WTC11 (cell line): Measurements from ENCODE around the gene DCTPP1. TPM values are rescaled to one million over a fixed set of nuclear protein-coding genes. Genes with fewer than 3 reads are reported as not detected.

Experiments
- CBFB ChIP-seq: sonication (generic); formaldehyde crosslinking; IDR thresholded peaks from 2 replicates; pipeline ENCODE4 v1.8.1; 2022; ENCODE audit warnings: mild to moderate bottlenecking, low read depth, missing genetic modification reagents
- CREB1 ChIP-seq: sonication (generic); formaldehyde crosslinking; IDR thresholded peaks from 2 replicates; pipeline ENCODE4 v1.8.0; 2023; ENCODE audit warnings: mild to moderate bottlenecking, missing genetic modification reagents
- ESRRA ChIP-seq: sonication (generic); formaldehyde crosslinking; IDR thresholded peaks from 2 replicates; pipeline ENCODE4 v1.8.1; 2022; ENCODE audit warnings: mild to moderate bottlenecking, missing genetic modification reagents, borderline replicate concordance
- GABPB1 ChIP-seq: sonication (generic); formaldehyde crosslinking; IDR thresholded peaks from 2 replicates; pipeline ENCODE4 v1.8.1; 2023; ENCODE audit warnings: mild to moderate bottlenecking, missing genetic modification reagents
- IRF1 ChIP-seq: sonication (generic); formaldehyde crosslinking; IDR thresholded peaks from 2 replicates; pipeline ENCODE4 v1.8.0; 2023; ENCODE audit warnings: missing genetic modification reagents
- IRF2 ChIP-seq: sonication (generic); formaldehyde crosslinking; IDR thresholded peaks from 2 replicates; pipeline ENCODE4 v1.8.0; 2022; ENCODE audit warnings: low read depth, missing genetic modification reagents, borderline replicate concordance
- JAZF1 ChIP-seq: fragments of 250-450 bp; sonication (Bioruptor Pico); IDR thresholded peaks from 2 replicates; pipeline ENCODE4 v1.9.0; 2021; ENCODE audit warnings: moderate library complexity, mild to moderate bottlenecking, inconsistent platforms
- KAT7 ChIP-seq: sonication (generic); formaldehyde crosslinking; IDR thresholded peaks from 2 replicates; pipeline ENCODE4 v1.8.1; 2023; ENCODE audit warnings: missing genetic modification reagents, mild to moderate bottlenecking, borderline replicate concordance
- PRDM15 ChIP-seq: sonication (generic); formaldehyde crosslinking; IDR thresholded peaks from 2 replicates; pipeline ENCODE4 v1.8.0; 2022; ENCODE audit warnings: missing genetic modification reagents
- PREB ChIP-seq: sonication (generic); formaldehyde crosslinking; IDR thresholded peaks from 2 replicates; pipeline ENCODE4 v1.8.1; 2022; ENCODE audit warnings: mild to moderate bottlenecking, missing genetic modification reagents, moderate library complexity, borderline replicate concordance
- USF1 ChIP-seq: sonication (generic); formaldehyde crosslinking; IDR thresholded peaks from 2 replicates; pipeline ENCODE4 v1.8.0; 2022; ENCODE audit warnings: mild to moderate bottlenecking, missing genetic modification reagents
- ZMAT4 ChIP-seq: fragments of 250-450 bp; sonication (Bioruptor Pico); IDR thresholded peaks from 2 replicates; pipeline ENCODE4 v1.9.0; 2021; ENCODE audit warnings: mild to moderate bottlenecking
- ZNF219 ChIP-seq: sonication (generic); formaldehyde crosslinking; IDR thresholded peaks from 2 replicates; pipeline ENCODE4 v1.8.0; 2023; ENCODE audit warnings: missing genetic modification reagents, mild to moderate bottlenecking, borderline replicate concordance
- ZNF423 ChIP-seq: fragments of 250-450 bp; sonication (Bioruptor Pico); IDR thresholded peaks from 2 replicates; pipeline ENCODE4 v2.1.2; 2022; ENCODE audit warnings: mild to moderate bottlenecking, moderate library complexity
- total RNA-seq: library from RNA; stranded (reverse); gene quantifications from 3 replicates; pipeline ENCODE4 v1.2.3, GENCODE V29; 2021
- TF ChIP-seq, protein P1 (sequence below): sonication (generic); formaldehyde crosslinking; IDR thresholded peaks from 2 replicates; pipeline ENCODE4 v1.8.0; 2022; ENCODE audit warnings: mild to moderate bottlenecking, missing genetic modification reagents
- TF ChIP-seq, protein P2 (sequence below): sonication (generic); formaldehyde crosslinking; IDR thresholded peaks from 2 replicates; pipeline ENCODE4 v1.8.1; 2022; ENCODE audit warnings: low read depth, mild to moderate bottlenecking, moderate library complexity, missing genetic modification reagents, borderline replicate concordance
- TF ChIP-seq, protein P3 (sequence below): sonication (generic); formaldehyde crosslinking; IDR thresholded peaks from 2 replicates; pipeline ENCODE4 v1.8.0; 2023; ENCODE audit warnings: mild to moderate bottlenecking, missing genetic modification reagents
- TF ChIP-seq, protein P4 (sequence below): sonication (generic); formaldehyde crosslinking; IDR thresholded peaks from 2 replicates; pipeline ENCODE4 v1.8.1; 2023; ENCODE audit warnings: mild to moderate bottlenecking, missing genetic modification reagents, moderate library complexity
- TF ChIP-seq, protein P5 (sequence below): fragments of 250-450 bp; sonication (Bioruptor Pico); IDR thresholded peaks from 2 replicates; pipeline ENCODE4 v1.9.0; 2021; ENCODE audit warnings: moderate library complexity, mild to moderate bottlenecking, inconsistent platforms, borderline replicate concordance

Gene DCTPP1
- total RNA-seq, 1 experiment from 2014 or later: 70.5 TPM

DNA sequence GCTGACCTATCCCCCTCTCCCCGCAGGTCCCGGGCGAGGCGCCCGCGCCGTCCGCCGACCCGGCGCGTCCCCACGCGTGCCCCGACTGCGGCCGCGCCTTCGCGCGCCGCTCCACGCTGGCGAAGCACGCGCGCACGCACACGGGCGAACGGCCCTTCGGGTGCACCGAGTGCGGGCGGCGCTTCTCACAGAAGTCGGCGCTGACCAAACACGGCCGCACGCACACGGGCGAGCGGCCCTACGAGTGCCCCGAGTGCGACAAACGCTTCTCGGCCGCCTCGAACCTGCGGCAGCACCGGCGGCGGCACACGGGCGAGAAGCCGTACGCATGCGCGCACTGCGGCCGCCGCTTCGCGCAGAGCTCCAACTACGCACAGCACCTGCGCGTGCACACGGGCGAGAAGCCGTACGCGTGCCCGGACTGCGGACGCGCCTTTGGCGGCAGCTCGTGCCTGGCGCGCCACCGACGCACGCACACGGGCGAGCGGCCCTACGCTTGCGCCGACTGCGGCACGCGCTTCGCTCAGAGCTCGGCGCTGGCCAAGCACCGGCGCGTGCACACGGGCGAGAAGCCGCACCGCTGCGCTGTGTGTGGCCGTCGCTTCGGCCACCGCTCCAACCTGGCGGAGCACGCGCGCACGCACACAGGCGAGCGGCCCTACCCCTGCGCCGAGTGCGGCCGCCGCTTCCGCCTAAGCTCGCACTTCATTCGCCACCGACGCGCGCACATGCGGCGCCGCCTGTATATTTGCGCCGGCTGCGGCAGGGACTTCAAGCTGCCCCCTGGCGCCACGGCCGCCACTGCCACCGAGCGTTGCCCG lies 12.1 kb downstream of the DCTPP1 start (continued):
- TF ChIP-seq, protein P1, sequence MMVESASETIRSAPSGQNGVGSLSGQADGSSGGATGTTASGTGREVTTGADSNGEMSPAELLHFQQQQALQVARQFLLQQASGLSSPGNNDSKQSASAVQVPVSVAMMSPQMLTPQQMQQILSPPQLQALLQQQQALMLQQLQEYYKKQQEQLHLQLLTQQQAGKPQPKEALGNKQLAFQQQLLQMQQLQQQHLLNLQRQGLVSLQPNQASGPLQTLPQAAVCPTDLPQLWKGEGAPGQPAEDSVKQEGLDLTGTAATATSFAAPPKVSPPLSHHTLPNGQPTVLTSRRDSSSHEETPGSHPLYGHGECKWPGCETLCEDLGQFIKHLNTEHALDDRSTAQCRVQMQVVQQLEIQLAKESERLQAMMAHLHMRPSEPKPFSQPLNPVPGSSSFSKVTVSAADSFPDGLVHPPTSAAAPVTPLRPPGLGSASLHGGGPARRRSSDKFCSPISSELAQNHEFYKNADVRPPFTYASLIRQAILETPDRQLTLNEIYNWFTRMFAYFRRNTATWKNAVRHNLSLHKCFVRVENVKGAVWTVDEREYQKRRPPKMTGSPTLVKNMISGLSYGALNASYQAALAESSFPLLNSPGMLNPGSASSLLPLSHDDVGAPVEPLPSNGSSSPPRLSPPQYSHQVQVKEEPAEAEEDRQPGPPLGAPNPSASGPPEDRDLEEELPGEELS (CRISPR knock-in tag): peak; percentile 99
- TF ChIP-seq KAT7 (CRISPR knock-in tag) (peak; percentile 7; the same call in 1 of the 2 replicates), USF1 (CRISPR knock-in tag) (peak; percentile 74), ZNF219 (peak; percentile 89; the same call in 1 of the 2 replicates), ZNF423 (CRISPR knock-in tag) (no peak), CREB1 (no peak), PRDM15 (CRISPR knock-in tag) (peak; percentile 67), CBFB (CRISPR knock-in tag) (peak; percentile 99), ZMAT4 (CRISPR knock-in tag) (no peak), JAZF1 (CRISPR knock-in tag) (no peak), IRF1 (CRISPR knock-in tag) (peak; percentile 61), ESRRA (CRISPR knock-in tag) (peak; percentile 86; the same call in 1 of the 2 replicates), IRF2 (CRISPR knock-in tag) (0 out of 2 replicates have a peak, but pooled peaks have one; percentile 39), GABPB1 (CRISPR knock-in tag) (no peak), PREB (no peak)
- TF ChIP-seq, protein P2, sequence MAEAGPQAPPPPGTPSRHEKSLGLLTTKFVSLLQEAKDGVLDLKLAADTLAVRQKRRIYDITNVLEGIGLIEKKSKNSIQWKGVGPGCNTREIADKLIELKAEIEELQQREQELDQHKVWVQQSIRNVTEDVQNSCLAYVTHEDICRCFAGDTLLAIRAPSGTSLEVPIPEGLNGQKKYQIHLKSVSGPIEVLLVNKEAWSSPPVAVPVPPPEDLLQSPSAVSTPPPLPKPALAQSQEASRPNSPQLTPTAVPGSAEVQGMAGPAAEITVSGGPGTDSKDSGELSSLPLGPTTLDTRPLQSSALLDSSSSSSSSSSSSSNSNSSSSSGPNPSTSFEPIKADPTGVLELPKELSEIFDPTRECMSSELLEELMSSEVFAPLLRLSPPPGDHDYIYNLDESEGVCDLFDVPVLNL (CRISPR knock-in tag): peak; percentile 75; the same call in 1 of the 2 replicates
- TF ChIP-seq, protein P3, sequence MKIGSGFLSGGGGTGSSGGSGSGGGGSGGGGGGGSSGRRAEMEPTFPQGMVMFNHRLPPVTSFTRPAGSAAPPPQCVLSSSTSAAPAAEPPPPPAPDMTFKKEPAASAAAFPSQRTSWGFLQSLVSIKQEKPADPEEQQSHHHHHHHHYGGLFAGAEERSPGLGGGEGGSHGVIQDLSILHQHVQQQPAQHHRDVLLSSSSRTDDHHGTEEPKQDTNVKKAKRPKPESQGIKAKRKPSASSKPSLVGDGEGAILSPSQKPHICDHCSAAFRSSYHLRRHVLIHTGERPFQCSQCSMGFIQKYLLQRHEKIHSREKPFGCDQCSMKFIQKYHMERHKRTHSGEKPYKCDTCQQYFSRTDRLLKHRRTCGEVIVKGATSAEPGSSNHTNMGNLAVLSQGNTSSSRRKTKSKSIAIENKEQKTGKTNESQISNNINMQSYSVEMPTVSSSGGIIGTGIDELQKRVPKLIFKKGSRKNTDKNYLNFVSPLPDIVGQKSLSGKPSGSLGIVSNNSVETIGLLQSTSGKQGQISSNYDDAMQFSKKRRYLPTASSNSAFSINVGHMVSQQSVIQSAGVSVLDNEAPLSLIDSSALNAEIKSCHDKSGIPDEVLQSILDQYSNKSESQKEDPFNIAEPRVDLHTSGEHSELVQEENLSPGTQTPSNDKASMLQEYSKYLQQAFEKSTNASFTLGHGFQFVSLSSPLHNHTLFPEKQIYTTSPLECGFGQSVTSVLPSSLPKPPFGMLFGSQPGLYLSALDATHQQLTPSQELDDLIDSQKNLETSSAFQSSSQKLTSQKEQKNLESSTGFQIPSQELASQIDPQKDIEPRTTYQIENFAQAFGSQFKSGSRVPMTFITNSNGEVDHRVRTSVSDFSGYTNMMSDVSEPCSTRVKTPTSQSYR: no peak
- TF ChIP-seq, protein P4, sequence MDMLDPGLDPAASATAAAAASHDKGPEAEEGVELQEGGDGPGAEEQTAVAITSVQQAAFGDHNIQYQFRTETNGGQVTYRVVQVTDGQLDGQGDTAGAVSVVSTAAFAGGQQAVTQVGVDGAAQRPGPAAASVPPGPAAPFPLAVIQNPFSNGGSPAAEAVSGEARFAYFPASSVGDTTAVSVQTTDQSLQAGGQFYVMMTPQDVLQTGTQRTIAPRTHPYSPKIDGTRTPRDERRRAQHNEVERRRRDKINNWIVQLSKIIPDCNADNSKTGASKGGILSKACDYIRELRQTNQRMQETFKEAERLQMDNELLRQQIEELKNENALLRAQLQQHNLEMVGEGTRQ (CRISPR knock-in tag): peak; percentile 67
- TF ChIP-seq, protein P5, sequence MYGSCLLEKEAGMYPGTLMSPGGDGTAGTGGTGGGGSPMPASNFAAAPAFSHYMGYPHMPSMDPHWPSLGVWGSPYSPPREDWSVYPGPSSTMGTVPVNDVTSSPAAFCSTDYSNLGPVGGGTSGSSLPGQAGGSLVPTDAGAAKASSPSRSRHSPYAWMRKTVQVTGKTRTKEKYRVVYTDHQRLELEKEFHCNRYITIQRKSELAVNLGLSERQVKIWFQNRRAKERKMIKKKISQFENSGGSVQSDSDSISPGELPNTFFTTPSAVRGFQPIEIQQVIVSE (CRISPR knock-in tag): no peak
